Neural progenitor cell (in vitro differentiated cells): ENCODE measurements around the gene XRCC2.

ENCODE experiments used
- EZH2 ChIP-seq: fragments of 200-600 bp; sonication (generic); IDR thresholded peaks from 2 replicates; pipeline ENCODE4 v1.6.1; 2017; ENCODE audit warnings: antibody characterized with exemption, mild to moderate bottlenecking, moderate library complexity
- EZH2phosphoT487 ChIP-seq: fragments of 200-600 bp; sonication (generic); IDR thresholded peaks from 2 replicates; pipeline ENCODE4 v1.6.1; 2017; ENCODE audit warnings: antibody characterized with exemption
- TF ChIP-seq, protein P1 (sequence below): fragments of 200-600 bp; sonication (generic); IDR thresholded peaks from 2 replicates; pipeline ENCODE4 v1.5.1; 2017; ENCODE audit warnings: antibody characterized with exemption, mild to moderate bottlenecking

DNA sequence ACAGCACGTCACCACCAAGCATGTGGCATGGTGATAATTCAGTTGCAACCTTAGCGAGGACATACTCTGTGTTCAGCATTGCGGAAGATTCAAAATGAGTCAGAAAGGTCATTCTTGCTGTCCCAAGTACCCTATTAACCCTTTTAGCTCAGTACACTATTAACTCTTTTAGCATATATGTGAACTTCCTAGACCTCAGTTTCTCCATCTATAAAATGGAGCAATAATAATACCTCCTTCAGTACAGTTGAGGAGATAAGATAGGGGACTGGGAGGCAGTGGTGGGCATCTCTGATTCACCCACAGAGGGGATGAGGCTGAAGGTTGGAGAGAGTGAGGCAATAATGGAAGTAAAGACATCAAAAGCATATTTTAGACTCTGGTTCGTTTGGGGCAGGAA lies 67.3 kb downstream of the XRCC2 start:
- TF ChIP-seq EZH2phosphoT487, result no peak
- TF ChIP-seq, protein P1, sequence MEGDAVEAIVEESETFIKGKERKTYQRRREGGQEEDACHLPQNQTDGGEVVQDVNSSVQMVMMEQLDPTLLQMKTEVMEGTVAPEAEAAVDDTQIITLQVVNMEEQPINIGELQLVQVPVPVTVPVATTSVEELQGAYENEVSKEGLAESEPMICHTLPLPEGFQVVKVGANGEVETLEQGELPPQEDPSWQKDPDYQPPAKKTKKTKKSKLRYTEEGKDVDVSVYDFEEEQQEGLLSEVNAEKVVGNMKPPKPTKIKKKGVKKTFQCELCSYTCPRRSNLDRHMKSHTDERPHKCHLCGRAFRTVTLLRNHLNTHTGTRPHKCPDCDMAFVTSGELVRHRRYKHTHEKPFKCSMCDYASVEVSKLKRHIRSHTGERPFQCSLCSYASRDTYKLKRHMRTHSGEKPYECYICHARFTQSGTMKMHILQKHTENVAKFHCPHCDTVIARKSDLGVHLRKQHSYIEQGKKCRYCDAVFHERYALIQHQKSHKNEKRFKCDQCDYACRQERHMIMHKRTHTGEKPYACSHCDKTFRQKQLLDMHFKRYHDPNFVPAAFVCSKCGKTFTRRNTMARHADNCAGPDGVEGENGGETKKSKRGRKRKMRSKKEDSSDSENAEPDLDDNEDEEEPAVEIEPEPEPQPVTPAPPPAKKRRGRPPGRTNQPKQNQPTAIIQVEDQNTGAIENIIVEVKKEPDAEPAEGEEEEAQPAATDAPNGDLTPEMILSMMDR, result no peak
- TF ChIP-seq EZH2, result no peak
